K562 (cell line): ENCODE results near the gene TMEM114. TPM values are rescaled to one million over a fixed set of nuclear protein-coding genes. Genes with fewer than 3 reads are reported as not detected.

Source experiments
- AFF1 ChIP-seq, 2 experiments: fragments of 450-650 bp; IDR thresholded peaks; 2 replicates each; pipeline ENCODE4 v1.6.1; 2018; ENCODE audit warnings: mild to moderate bottlenecking in 2 of 2, low read depth in 1 of 2; ENCODE audit not compliant: partially characterized antibody in 2 of 2
- BDP1 ChIP-seq: IDR thresholded peaks from 3 replicates; pipeline ENCODE4 v1.6.1; 2011; ENCODE audit not compliant: insufficient read length, insufficient read depth
- BRCA1 ChIP-seq, 2 experiments: fragments of 450-650 bp in 1 of 2; sonication (generic) in 1 of 2; formaldehyde crosslinking in 1 of 2; IDR thresholded peaks; 2 replicates each; pipeline versions ENCODE4 v1.5.0 to v1.6.1; 2017 to 2020; ENCODE audit warnings: mild to moderate bottlenecking in 1 of 2, missing genetic modification reagents in 1 of 2
- C11orf30 ChIP-seq: fragments of 450-650 bp; IDR thresholded peaks from 2 replicates; pipeline ENCODE4 v1.6.1; 2016; ENCODE audit warnings: low read depth, mild to moderate bottlenecking
- E2F3 ChIP-seq: fragments of 250-450 bp; sonication (Bioruptor Pico); IDR thresholded peaks from 2 replicates; pipeline ENCODE4 v1.4.0; 2020; ENCODE audit warnings: mild to moderate bottlenecking
- ESRRA ChIP-seq: fragments of 450-650 bp; IDR thresholded peaks from 2 replicates; pipeline ENCODE4 v1.6.1; 2014; ENCODE audit warnings: low read depth, mild to moderate bottlenecking, moderate library complexity, borderline replicate concordance
- FOXJ2 ChIP-seq: fragments of 200-800 bp; sonication (Bioruptor generic); IDR thresholded peaks from 2 replicates; pipeline ENCODE4 v1.6.1; 2016; ENCODE audit warnings: missing genetic modification characterization, missing compliant biosample characterization
- HCFC1 ChIP-seq: IDR thresholded peaks from 2 replicates; pipeline ENCODE4 v1.6.1; 2012; ENCODE audit warnings: low read depth, low read length, improper control_type of control experiment
- MAFG ChIP-seq: fragments of 450-650 bp; conservative IDR thresholded peaks from 2 replicates; pipeline ENCODE4 v1.6.1; 2016; ENCODE audit warnings: missing genetic modification characterization, missing compliant biosample characterization
- MAFK ChIP-seq: IDR thresholded peaks from 2 replicates; pipeline ENCODE4 v1.6.1; 2011; ENCODE audit warnings: low read length, improper control_type of control experiment
- MCM7 ChIP-seq, 2 experiments: fragments of 450-650 bp; IDR thresholded peaks; 2 replicates each; pipeline ENCODE4 v1.6.1; 2016 to 2018
- MEIS2 ChIP-seq: fragments of 450-650 bp; IDR thresholded peaks from 2 replicates; pipeline ENCODE4 v1.6.1; 2014; ENCODE audit warnings: mild to moderate bottlenecking; ENCODE audit not compliant: partially characterized antibody
- PML ChIP-seq: IDR thresholded peaks from 2 replicates; pipeline ENCODE4 v1.6.1; 2012; ENCODE audit warnings: low read length, inconsistent platforms
- POLR2G ChIP-seq: fragments of 200-400 bp; formaldehyde crosslinking; IDR thresholded peaks from 2 replicates; pipeline ENCODE4 v1.6.1; 2017; ENCODE audit warnings: low read depth, mild to moderate bottlenecking, antibody characterized with exemption, low read length, moderate library complexity
- REST ChIP-seq, 2 experiments: fragments of 450-650 bp; formaldehyde crosslinking in 1 of 2; IDR thresholded peaks; 2 replicates each; pipeline versions ENCODE4 v1.4.0 to v1.6.1; 2014 to 2020; ENCODE audit warnings: mild to moderate bottlenecking in 2 of 2, borderline replicate concordance in 1 of 2, low read depth in 1 of 2
- RNF2 ChIP-seq: sonication (generic); IDR thresholded peaks from 2 replicates; pipeline ENCODE4 v1.6.1; 2016
- ZFX ChIP-seq: sonication (generic); formaldehyde crosslinking; IDR thresholded peaks from 2 replicates; pipeline ENCODE4 v1.8.0; 2022; ENCODE audit warnings: mild to moderate bottlenecking, missing genetic modification reagents, moderate library complexity
- polyA plus RNA-seq, 8 experiments: library from polyadenylated mRNA; depleted of rRNA in 4 of 8; stranded (reverse) in 5 of 8; unstranded in 3 of 8; fragments of >200 nt; fragmentation: Nextera tagmentation in 2 of 8; fragmentation: Illumina TruSeq in 1 of 8; extraction: Ambion mirVana in 2 of 8; extraction: Trizol in 1 of 8; gene quantifications; 2 replicates each; pipeline versions ENCODE4 v1.2.1 to v1.2.3, GENCODE V29; 2011 to 2014; ENCODE audit warnings: inconsistent platforms in 1 of 8, missing spikeins in 1 of 8
- total RNA-seq, 7 experiments: library from RNA; depleted of rRNA in 6 of 7; stranded (reverse); fragments of >200 nt in 6 of 7; fragmentation: Illumina TruSeq in 2 of 7; extraction: Trizol in 2 of 7; gene quantifications; 2 replicates each; pipeline versions ENCODE4 v1.2.1 to v1.2.3, GENCODE V29; 2011 to 2021; ENCODE audit warnings: low replicate concordance in 1 of 7

TMEM114 gene
- total and polyA plus RNA-seq, 9 of the 15 experiments (the other 6 are each of a cell fraction or from before 2014, with no cell fraction given): not detected

GRCh38 chr16:8621572-8622314 is 31.4 kb upstream of the TMEM114 start, which contains the start of gene METTL22 (continued):
- no peak for TF ChIP-seq AFF1 (IDR thresholded peaks at IDR 0.05; ENCODE audit: low read depth in 1 of 2, partially characterized antibody in 2 of 2)
- 0 out of 2 replicates have a peak, but pooled peaks have one; percentile 15 for TF ChIP-seq HCFC1
- no peak for TF ChIP-seq FOXJ2 (tag)
- no peak for TF ChIP-seq MAFG (tag)
- peak; percentile 89 for TF ChIP-seq MEIS2
- TF ChIP-seq BDP1: no peak
- TF ChIP-seq RNF2: no peak
- TF ChIP-seq REST (IDR thresholded peaks at IDR 0.05; ENCODE audit: borderline replicate concordance): no peak
- TF ChIP-seq REST (CRISPR knock-in tag; IDR thresholded peaks at IDR 0.05; ENCODE audit: low read depth): 0 out of 2 replicates have a peak, but pooled peaks have one; percentile 43
- no peak for TF ChIP-seq E2F3 (CRISPR knock-in tag)
- TF ChIP-seq POLR2G: peak; percentile 87
- peak; percentile 93 for TF ChIP-seq ZFX
- peak; percentile 60; the same call in 1 of the 2 replicates for TF ChIP-seq PML
- TF ChIP-seq MAFK: no peak
- no peak for TF ChIP-seq ESRRA
- TF ChIP-seq C11orf30: 0 out of 2 replicates have a peak, but pooled peaks have one; percentile 18
- no peak for TF ChIP-seq MCM7 (IDR thresholded peaks at IDR 0.05)
- no peak for TF ChIP-seq BRCA1 (IDR thresholded peaks at IDR 0.05)
- no peak for TF ChIP-seq BRCA1 (CRISPR knock-in tag; IDR thresholded peaks at IDR 0.05)
